ENCODE measurements around the gene PLPPR1.
A peak's percentile ranks its signal among the peaks of the same experiment; 100 is the strongest.
"Not testable (repeated sequence)": the region's sequence is repeated elsewhere in the genome, so short reads cannot be mapped to it uniquely, and the experiment has no call there.

The PLPPR1 gene

GRCh38 chr9:101121836-101122399, 93.4 kb downstream of the PLPPR1 start:
- H3K27ac ChIP-seq, result peak overlapping the region; percentile 51
- TF ChIP-seq CTCF (conservative IDR thresholded peaks at IDR 0.05), result no peak

- TF ChIP-seq CTCF (conservative IDR thresholded peaks at IDR 0.05), result no peak
- H3K27ac ChIP-seq, result no peak overlapping the region
These were observed 98.0 kb downstream of the PLPPR1 start for GRCh38 chr9:101126556-101126955.

- not testable (repeated sequence) for H3K27ac ChIP-seq
These were observed 98.8 kb downstream of the PLPPR1 start for GRCh38 chr9:101127369-101127768.

GRCh38 chr9:101128623-101129022, 100.1 kb downstream of the PLPPR1 start:
- H3K27ac ChIP-seq, result no peak overlapping the region
- no peak for TF ChIP-seq CTCF (conservative IDR thresholded peaks at IDR 0.05)

GRCh38 chr9:101130054-101130453, 101.5 kb downstream of the PLPPR1 start:
- H3K27ac ChIP-seq, result no peak overlapping the region
- TF ChIP-seq CTCF (conservative IDR thresholded peaks at IDR 0.05), result no peak

- no peak for TF ChIP-seq CTCF (conservative IDR thresholded peaks at IDR 0.05)
- H3K27ac ChIP-seq, result no peak overlapping the region
These were observed 102.8 kb downstream of the PLPPR1 start for GRCh38 chr9:101131326-101131725.

- no peak overlapping the region for H3K27ac ChIP-seq
- no peak for TF ChIP-seq CTCF (conservative IDR thresholded peaks at IDR 0.05)
These were observed 104.3 kb downstream of the PLPPR1 start for GRCh38 chr9:101132801-101133200.

GRCh38 chr9:101138509-101138908, 110.0 kb downstream of the PLPPR1 start:
- no peak overlapping the region for H3K27ac ChIP-seq
- TF ChIP-seq CTCF (conservative IDR thresholded peaks at IDR 0.05), result no peak

All from VCaP (cell line).